Measurements from ENCODE around the gene TMPRSS3.

DNA sequence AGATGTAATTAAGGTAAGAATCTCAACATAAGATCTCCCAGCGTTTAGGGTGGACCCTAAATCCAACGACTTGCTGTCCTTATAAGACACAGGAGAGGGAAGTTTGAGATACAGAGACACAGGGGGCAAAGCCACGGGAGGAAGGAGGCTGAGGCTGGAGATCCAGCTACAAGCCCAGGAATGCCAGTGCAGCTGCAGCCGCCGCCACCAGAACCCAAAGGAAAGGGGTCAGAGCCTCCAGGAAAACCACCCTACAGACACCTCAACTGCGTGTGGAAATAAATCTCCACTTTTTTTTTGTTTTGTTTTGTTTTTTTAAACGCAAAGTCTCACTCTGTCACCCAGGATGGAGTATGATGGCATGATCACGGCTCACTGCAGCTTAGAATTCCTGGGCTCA is 17.4 kb downstream of the TMPRSS3 start:
- TF ChIP-seq CTCF (IDR thresholded peaks at IDR 0.05) (no peak), TCF12 (IDR thresholded peaks at IDR 0.05) (no peak), SMC3 (IDR thresholded peaks at IDR 0.05; ENCODE audit: low read depth, low read length) (no peak), RCOR1 (IDR thresholded peaks at IDR 0.05; ENCODE audit: low read length) (no peak), RXRA (IDR thresholded peaks at IDR 0.05; ENCODE audit: borderline replicate concordance, low read depth) (no peak)
